ENCODE measurements around the gene RPL6.
"Not testable (repeated sequence)": the region's sequence is repeated elsewhere in the genome, so short reads cannot be mapped to it uniquely, and the experiment has no call there.

Gene RPL6

GRCh38 chr12:112439769-112440168, 30.4 kb upstream of the RPL6 start:
- no peak overlapping the region for H3K4me3 ChIP-seq (ENCODE audit: low read depth, low read length)
- no peaks in the 10 kb centered on the region for H3K9me3 ChIP-seq (ENCODE audit: control insufficient read depth, low read length)
- H3K9ac ChIP-seq = no peak overlapping the region
- no peak overlapping the region for H2AFZ ChIP-seq
- H3K79me2 ChIP-seq = peaks cover 21% of the 10 kb centered on the region
- TF ChIP-seq, protein P1, sequence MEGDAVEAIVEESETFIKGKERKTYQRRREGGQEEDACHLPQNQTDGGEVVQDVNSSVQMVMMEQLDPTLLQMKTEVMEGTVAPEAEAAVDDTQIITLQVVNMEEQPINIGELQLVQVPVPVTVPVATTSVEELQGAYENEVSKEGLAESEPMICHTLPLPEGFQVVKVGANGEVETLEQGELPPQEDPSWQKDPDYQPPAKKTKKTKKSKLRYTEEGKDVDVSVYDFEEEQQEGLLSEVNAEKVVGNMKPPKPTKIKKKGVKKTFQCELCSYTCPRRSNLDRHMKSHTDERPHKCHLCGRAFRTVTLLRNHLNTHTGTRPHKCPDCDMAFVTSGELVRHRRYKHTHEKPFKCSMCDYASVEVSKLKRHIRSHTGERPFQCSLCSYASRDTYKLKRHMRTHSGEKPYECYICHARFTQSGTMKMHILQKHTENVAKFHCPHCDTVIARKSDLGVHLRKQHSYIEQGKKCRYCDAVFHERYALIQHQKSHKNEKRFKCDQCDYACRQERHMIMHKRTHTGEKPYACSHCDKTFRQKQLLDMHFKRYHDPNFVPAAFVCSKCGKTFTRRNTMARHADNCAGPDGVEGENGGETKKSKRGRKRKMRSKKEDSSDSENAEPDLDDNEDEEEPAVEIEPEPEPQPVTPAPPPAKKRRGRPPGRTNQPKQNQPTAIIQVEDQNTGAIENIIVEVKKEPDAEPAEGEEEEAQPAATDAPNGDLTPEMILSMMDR (IDR thresholded peaks at IDR 0.05) = no peak
- no peaks in the 10 kb centered on the region for H3K36me3 ChIP-seq (ENCODE audit: control insufficient read depth, insufficient read depth, low read length)
- H3K4me2 ChIP-seq (ENCODE audit: low read length) = no peak overlapping the region
- H3K27me3 ChIP-seq (ENCODE audit: control insufficient read depth, insufficient read depth, low read length) = no peaks in the 10 kb centered on the region
- no peaks in the 10 kb centered on the region for H3K4me1 ChIP-seq
- H3K27ac ChIP-seq = no peak overlapping the region

DNA sequence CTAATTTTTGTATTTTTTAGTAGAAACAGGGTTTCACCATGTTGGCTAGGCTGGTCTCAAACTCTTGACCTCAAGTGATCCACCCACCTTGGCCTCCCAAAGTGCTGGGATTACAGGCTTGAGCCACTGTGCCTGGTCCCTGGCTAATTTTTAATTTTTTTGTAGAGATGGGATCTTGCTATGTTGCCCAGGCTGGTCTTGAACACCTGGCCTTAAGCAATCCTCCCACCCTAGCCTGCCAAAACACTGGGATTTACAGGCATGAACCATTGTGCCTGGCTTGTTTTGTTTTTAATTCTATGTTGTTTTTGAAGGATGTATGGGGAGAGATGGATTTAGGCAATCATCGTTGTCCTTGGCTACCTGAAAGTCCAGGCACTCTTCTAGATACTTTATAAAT, 29.2 kb upstream of the RPL6 start:
- H3K27me3 ChIP-seq (ENCODE audit: control insufficient read depth, insufficient read depth, low read length); H3K4me2 ChIP-seq (ENCODE audit: low read length); H3K4me1 ChIP-seq; H3K4me3 ChIP-seq (ENCODE audit: low read depth, low read length); H3K9me3 ChIP-seq (ENCODE audit: control insufficient read depth, low read length); H3K27ac ChIP-seq; H3K9ac ChIP-seq; H2AFZ ChIP-seq; H3K36me3 ChIP-seq (ENCODE audit: control insufficient read depth, insufficient read depth, low read length): not testable (repeated sequence)
- peaks cover 28% of the 10 kb centered on the region for H3K79me2 ChIP-seq

DNA sequence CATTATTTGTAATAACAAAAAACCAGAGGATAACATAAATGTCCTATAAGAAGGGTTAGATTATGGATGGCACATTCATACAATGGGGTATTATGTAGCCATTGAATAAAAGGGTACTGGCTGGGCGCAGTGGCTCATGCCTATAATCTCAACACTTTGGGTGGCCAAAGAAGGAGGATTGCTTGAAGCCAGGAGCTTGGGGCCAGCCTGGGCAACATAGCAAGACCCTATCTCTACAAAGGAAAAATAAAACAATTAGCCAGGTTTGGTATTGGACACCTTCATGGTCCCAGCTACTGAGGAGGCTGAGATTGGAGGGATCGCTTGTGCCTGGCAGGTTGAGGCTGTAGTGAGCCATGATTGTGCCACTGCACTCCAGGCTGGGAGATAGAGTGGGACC, 24.1 kb upstream of the RPL6 start:
- Histone ChIP-seq H3K4me2 (ENCODE audit: low read length) (no peak overlapping the region), H3K27ac (no peak overlapping the region), H3K4me1 (no peaks in the 10 kb centered on the region), H3K79me2 (peaks cover 36% of the 10 kb centered on the region), H3K27me3 (ENCODE audit: control insufficient read depth, insufficient read depth, low read length) (no peaks in the 10 kb centered on the region), H2AFZ (no peak overlapping the region), H3K9me3 (ENCODE audit: control insufficient read depth, low read length) (no peaks in the 10 kb centered on the region), H3K36me3 (ENCODE audit: control insufficient read depth, insufficient read depth, low read length) (no peaks in the 10 kb centered on the region), H3K4me3 (ENCODE audit: low read depth, low read length) (no peak overlapping the region), H3K9ac (no peak overlapping the region)
- TF ChIP-seq, protein P1 (IDR thresholded peaks at IDR 0.05) = no peak

DNA sequence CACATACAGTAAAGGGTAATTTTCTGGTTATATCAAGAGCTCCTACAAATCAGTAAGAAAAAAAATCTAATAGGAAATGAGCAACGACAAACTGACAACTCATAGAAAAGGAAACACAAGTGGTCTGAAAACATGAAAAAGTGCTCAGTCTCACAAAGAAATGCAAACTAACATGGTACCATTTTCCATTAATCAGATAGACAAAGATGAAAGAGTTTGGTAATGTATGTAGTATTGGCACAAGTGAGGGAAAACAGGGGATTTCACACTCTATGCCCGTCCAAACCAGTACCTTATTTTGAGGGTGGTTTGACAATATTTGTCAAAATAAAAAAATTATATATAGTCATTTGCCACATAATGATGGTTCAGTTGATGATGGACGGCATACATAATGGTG, 22.6 kb upstream of the RPL6 start:
- no peak overlapping the region for H3K4me3 ChIP-seq (ENCODE audit: low read depth, low read length)
- H3K9ac ChIP-seq = no peak overlapping the region
- H3K36me3 ChIP-seq (ENCODE audit: control insufficient read depth, insufficient read depth, low read length) = no peaks in the 10 kb centered on the region
- no peak overlapping the region for H3K27ac ChIP-seq
- H3K27me3 ChIP-seq (ENCODE audit: control insufficient read depth, insufficient read depth, low read length) = no peaks in the 10 kb centered on the region
- no peaks in the 10 kb centered on the region for H3K4me1 ChIP-seq
- no peaks in the 10 kb centered on the region for H3K9me3 ChIP-seq (ENCODE audit: control insufficient read depth, low read length)
- H3K4me2 ChIP-seq (ENCODE audit: low read length) = no peak overlapping the region
- H3K79me2 ChIP-seq = peaks cover 30% of the 10 kb centered on the region
- no peak overlapping the region for H2AFZ ChIP-seq
- TF ChIP-seq, protein P1 (IDR thresholded peaks at IDR 0.05) = no peak

GRCh38 chr12:112430929-112431328, 21.5 kb upstream of the RPL6 start:
- peaks cover 34% of the 10 kb centered on the region for H3K79me2 ChIP-seq

More at GRCh38 chr12:112430929-112431328, 21.5 kb upstream of the RPL6 start:
- TF ChIP-seq, protein P1 (IDR thresholded peaks at IDR 0.05) = no peak
- H3K9me3 ChIP-seq (ENCODE audit: control insufficient read depth, low read length) = no peaks in the 10 kb centered on the region
- no peak overlapping the region for H2AFZ ChIP-seq
- no peaks in the 10 kb centered on the region for H3K36me3 ChIP-seq (ENCODE audit: control insufficient read depth, insufficient read depth, low read length)
- no peaks in the 10 kb centered on the region for H3K27me3 ChIP-seq (ENCODE audit: control insufficient read depth, insufficient read depth, low read length)
- H3K27ac ChIP-seq = no peak overlapping the region
- no peaks in the 10 kb centered on the region for H3K4me1 ChIP-seq
- H3K4me3 ChIP-seq (ENCODE audit: low read depth, low read length) = no peak overlapping the region
- no peak overlapping the region for H3K9ac ChIP-seq
- H3K4me2 ChIP-seq (ENCODE audit: low read length) = no peak overlapping the region
